ENCODE data around the gene FBLIM1.

Gene FBLIM1

DNA sequence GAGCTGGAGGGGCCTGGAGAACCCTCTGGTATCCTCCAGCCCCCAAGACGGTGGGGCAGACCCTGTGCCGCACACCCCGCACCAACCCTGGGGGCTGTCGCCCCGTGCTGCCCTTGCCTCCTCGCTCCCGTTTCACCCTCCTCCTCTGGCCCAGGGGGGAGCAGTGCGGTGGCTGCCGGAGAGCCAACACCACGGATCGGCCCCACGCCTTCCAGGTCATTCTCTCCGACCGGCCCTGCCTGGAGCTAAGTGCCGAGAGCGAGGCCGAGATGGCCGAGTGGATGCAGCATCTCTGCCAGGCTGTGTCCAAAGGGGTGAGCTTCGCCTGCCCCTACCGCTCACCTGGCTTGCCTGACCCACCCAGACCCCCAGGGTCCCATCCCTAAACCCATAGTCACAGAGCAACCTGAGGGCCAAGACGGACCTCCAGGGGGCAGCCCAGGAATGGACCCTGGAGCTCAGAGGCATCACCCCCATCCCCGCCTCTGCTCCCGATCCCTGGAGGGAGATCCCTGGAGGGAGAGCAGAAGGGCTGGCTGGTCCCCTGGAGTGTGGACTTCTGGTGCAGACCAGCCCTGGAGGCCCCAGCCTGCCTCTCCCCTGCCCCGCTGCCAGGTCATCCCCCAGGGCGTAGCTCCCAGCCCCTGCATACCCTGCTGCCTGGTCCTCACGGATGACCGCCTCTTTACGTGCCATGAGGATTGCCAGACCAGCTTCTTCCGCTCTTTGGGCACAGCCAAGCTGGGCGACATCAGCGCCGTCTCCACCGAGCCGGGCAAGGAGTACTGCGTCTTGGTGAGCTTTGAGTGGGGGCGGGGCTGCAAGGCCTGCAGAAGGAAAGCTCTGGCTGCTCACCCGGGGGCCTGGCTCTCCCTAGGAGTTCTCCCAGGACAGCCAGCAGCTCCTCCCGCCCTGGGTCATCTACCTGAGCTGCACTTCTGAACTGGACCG lies 26.6 kb upstream of the FBLIM1 start:
- H3K4me3 ChIP-seq (ENCODE audit: low read depth, low read length), result no peak overlapping the region
- TF ChIP-seq, protein P1, sequence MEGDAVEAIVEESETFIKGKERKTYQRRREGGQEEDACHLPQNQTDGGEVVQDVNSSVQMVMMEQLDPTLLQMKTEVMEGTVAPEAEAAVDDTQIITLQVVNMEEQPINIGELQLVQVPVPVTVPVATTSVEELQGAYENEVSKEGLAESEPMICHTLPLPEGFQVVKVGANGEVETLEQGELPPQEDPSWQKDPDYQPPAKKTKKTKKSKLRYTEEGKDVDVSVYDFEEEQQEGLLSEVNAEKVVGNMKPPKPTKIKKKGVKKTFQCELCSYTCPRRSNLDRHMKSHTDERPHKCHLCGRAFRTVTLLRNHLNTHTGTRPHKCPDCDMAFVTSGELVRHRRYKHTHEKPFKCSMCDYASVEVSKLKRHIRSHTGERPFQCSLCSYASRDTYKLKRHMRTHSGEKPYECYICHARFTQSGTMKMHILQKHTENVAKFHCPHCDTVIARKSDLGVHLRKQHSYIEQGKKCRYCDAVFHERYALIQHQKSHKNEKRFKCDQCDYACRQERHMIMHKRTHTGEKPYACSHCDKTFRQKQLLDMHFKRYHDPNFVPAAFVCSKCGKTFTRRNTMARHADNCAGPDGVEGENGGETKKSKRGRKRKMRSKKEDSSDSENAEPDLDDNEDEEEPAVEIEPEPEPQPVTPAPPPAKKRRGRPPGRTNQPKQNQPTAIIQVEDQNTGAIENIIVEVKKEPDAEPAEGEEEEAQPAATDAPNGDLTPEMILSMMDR (IDR thresholded peaks at IDR 0.05; ENCODE audit: low read depth, low read length), result no peak

DNA sequence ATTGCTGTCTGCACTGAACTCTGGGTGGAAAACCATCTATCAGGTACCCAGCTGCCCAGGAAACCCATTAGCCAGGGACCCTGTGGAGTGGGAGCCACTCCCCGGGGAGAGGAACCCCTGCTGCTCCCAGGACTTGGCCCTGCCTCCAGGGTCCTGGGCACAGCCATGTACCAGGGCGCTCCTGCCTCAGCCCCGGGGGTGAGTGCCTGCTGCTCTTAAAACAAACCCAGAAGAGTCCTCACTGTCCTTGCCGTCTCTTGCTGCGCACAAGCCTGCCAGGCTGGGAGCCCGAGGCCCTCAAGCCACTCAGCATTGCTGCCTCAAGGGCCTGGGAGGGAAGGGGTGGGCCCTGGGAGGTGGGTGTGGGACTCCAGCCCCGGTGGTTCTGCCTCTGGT lies 25.9 kb upstream of the FBLIM1 start:
- TF ChIP-seq, protein P1 (IDR thresholded peaks at IDR 0.05; ENCODE audit: low read depth, low read length), result no peak
- no peak overlapping the region for H3K4me3 ChIP-seq (ENCODE audit: low read depth, low read length)

DNA sequence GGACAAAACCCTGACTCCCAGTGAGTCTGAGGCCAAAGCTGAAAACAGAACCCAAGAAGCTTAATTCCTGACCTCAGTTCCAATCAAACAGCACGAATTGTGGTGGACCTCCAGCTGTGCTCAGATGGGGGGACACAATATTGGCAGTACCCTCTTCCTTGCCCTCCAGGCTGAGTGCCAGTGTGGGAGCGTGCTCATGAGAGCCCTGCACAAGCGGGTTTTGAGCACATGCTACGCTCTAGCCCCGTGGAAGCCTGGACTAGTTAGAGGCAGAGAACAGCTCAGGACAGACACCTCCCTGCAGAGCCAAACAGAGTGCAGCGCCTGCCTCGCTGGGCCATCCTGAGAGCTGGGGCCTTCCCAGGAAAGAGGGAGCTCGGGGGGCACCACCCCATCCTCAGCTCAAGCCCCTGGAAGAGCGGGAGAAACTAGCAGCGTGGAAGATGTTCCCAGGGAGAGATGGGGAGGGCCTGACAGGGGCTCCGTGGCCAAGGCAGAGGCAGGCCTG lies 25.3 kb upstream of the FBLIM1 start:
- no peak overlapping the region for H3K4me3 ChIP-seq (ENCODE audit: low read depth, low read length)
- TF ChIP-seq, protein P1 (IDR thresholded peaks at IDR 0.05; ENCODE audit: low read depth, low read length), result no peak

DNA sequence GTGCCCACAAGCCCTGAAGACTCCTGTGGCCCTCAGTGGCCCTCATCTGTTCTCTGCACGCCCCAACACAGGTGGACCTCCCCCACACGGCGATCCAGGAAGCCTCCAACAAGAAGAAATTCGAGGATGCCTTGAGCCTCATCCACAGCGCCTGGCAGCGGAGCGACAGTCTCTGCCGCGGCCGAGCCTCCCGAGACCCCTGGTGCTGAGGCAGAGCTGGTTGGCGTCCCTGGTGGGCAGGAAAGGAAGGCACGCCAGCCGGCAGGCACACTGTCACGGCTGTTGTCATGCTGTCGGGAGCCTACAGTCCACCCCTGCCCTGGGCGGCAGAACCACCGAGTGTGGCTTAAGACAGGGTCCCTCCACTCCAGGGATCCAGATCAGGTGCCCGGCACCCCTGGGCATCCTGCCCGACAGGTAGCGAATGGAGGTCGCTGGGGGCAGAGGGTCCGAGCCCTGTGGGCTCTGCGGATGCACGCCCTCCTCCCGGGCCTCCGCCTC lies 24.8 kb upstream of the FBLIM1 start:
- TF ChIP-seq, protein P1 (IDR thresholded peaks at IDR 0.05; ENCODE audit: low read depth, low read length), result no peak
- H3K4me3 ChIP-seq (ENCODE audit: low read depth, low read length), result no peak overlapping the region

DNA sequence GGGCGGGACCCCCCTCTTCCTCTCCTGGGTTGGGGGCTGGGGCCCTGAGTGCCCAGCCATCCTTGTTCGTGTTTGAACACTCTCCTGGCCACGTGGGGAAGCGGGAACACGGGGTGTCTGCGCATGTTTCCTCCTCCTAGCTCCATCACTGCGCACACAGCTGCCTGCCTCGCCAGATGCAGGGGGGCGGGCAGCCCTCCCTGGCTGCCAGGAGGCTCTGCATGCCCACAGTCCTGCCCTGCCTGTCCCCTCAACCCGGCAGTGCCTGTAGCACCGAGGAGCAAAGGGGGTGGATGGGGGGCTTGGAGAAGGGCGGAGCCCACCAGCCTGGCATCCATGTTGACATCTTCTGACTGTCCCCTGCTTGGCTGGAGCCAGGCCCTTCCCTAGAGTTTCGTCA lies 24.3 kb upstream of the FBLIM1 start:
- H3K4me3 ChIP-seq (ENCODE audit: low read depth, low read length), result no peak overlapping the region
- TF ChIP-seq, protein P1 (IDR thresholded peaks at IDR 0.05; ENCODE audit: low read depth, low read length), result no peak

DNA sequence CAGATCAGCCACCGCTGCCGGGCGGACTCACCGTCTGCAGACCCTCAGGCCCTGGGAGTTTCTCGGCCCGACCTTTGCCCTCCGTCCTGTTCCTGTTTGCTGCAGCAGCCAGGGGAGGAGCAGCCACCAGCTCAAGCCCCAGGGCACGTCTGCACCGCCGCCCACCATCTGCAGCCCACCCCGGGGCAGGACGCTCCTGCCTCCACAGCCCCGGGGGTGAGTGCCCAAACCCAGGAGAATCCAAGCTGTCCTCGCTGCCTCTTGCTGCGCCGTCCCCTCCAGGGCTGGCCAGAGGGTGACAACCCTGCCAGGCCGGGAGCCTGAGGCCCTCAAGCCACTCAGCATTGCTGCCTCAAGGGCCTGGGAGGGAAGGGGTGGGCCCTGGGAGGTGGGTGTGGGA lies 23.7 kb upstream of the FBLIM1 start:
- TF ChIP-seq, protein P1 (IDR thresholded peaks at IDR 0.05; ENCODE audit: low read depth, low read length), result no peak
- H3K4me3 ChIP-seq (ENCODE audit: low read depth, low read length), result no peak overlapping the region

Measured in WI38 (cell line).